HCT116 (cell line): Measurements from ENCODE around the gene CNTNAP5.

Experiments used
- CBX3 ChIP-seq: IDR thresholded peaks from 2 replicates; pipeline ENCODE4 v1.6.1; 2012; ENCODE audit warnings: low read depth
- EZH2 ChIP-seq: fragments of 200-600 bp; sonication (generic); IDR thresholded peaks from 2 replicates; pipeline ENCODE4 v1.6.1; 2017; ENCODE audit warnings: antibody characterized with exemption, mixed run types
- JUND ChIP-seq: IDR thresholded peaks from 2 replicates; pipeline ENCODE4 v1.6.1; 2012
- POLR2A ChIP-seq: IDR thresholded peaks from 2 replicates; pipeline ENCODE4 v1.7.0; 2011; ENCODE audit warnings: borderline replicate concordance; ENCODE audit not compliant: insufficient read depth, insufficient read length; ENCODE audit errors: extremely low read depth
- POLR2AphosphoS5 ChIP-seq: IDR thresholded peaks from 2 replicates; pipeline ENCODE4 v1.6.1; 2011; ENCODE audit warnings: mild to moderate bottlenecking, low read depth, low read length, moderate library complexity
- SP1 ChIP-seq: IDR thresholded peaks from 2 replicates; pipeline ENCODE4 v1.6.1; 2012; ENCODE audit warnings: low read depth
- ZNF274 ChIP-seq: fragments of 200-500 bp; sonication (Bioruptor generic); IDR thresholded peaks from 2 replicates; pipeline ENCODE4 v1.6.1; 2014; ENCODE audit warnings: mild to moderate bottlenecking, low read depth, low read length, inconsistent platforms
- TF ChIP-seq, protein P1 (sequence below), 3 experiments: fragments of 200-600 bp in 1 of 3; sonication (generic) in 1 of 3; IDR thresholded peaks in 2 of 3; conservative IDR thresholded peaks in 1 of 3; 2 replicates each; pipeline ENCODE4 v1.5.1; 2012 to 2017; ENCODE audit warnings: low read depth in 2 of 3, low read length in 2 of 3, antibody characterized with exemption in 1 of 3, borderline replicate concordance in 1 of 3, control low read depth in 1 of 3, mild to moderate bottlenecking in 1 of 3, mixed read lengths in 1 of 3, mixed run types in 1 of 3, moderate library complexity in 1 of 3; ENCODE audit not compliant: insufficient read depth in 1 of 3

DNA sequence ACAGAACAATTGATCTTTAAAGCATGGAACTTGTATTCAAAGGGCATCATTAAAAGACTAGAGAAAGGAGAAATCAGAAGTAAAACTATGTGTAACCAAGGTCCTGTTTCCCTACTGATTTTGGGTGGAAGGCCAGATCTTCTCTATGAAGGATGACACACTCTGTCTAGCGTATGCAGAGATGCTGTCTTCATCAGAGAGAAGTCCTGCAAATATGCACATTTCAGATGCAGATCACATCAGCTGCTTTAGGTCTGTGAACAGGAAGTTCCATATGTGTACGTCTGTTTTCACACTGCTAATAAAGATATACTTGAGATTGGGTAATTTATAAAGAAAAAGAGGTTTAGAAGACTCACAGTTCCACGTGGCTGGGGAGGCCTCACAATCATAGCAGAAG, 857.3 kb downstream of the CNTNAP5 start:
- TF ChIP-seq, protein P1, sequence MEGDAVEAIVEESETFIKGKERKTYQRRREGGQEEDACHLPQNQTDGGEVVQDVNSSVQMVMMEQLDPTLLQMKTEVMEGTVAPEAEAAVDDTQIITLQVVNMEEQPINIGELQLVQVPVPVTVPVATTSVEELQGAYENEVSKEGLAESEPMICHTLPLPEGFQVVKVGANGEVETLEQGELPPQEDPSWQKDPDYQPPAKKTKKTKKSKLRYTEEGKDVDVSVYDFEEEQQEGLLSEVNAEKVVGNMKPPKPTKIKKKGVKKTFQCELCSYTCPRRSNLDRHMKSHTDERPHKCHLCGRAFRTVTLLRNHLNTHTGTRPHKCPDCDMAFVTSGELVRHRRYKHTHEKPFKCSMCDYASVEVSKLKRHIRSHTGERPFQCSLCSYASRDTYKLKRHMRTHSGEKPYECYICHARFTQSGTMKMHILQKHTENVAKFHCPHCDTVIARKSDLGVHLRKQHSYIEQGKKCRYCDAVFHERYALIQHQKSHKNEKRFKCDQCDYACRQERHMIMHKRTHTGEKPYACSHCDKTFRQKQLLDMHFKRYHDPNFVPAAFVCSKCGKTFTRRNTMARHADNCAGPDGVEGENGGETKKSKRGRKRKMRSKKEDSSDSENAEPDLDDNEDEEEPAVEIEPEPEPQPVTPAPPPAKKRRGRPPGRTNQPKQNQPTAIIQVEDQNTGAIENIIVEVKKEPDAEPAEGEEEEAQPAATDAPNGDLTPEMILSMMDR (IDR thresholded peaks at IDR 0.05 in 2 of 3, conservative IDR thresholded peaks at IDR 0.05 in 1 of 3; ENCODE audit: borderline replicate concordance in 1 of 3, insufficient read depth in 1 of 3, low read depth in 2 of 3, low read length in 2 of 3), result no peak
- TF ChIP-seq JUND (no peak), POLR2A (no peak), ZNF274 (no peak), EZH2 (no peak), POLR2AphosphoS5 (no peak), CBX3 (no peak), SP1 (no peak)
